A549 (cell line): ENCODE results near the gene BCAP29.

ENCODE experiments used
- EHMT2 ChIP-seq: fragments of 200-600 bp; sonication (generic); IDR thresholded peaks from 2 replicates; pipeline ENCODE4 v1.6.1; 2016; ENCODE audit warnings: antibody characterized with exemption, low read depth, mild to moderate bottlenecking, moderate library complexity
- EP300 ChIP-seq, 2 experiments: fragments of >200 bp; sonication (Bioruptor Twin); formaldehyde crosslinking; IDR thresholded peaks; 2 replicates in 1 of 2; 3 replicates in 1 of 2; pipeline ENCODE4 v1.6.1; 2016 to 2017
- ESRRA ChIP-seq: fragments of 150-350 bp; IDR thresholded peaks from 2 replicates; pipeline ENCODE4 v1.6.1; 2014; ENCODE audit warnings: mild to moderate bottlenecking, low read length, borderline replicate concordance
- HEYL ChIP-seq: fragments of 250-450 bp; sonication (Bioruptor Pico); IDR thresholded peaks from 2 replicates; pipeline ENCODE4 v1.8.0; 2021; ENCODE audit warnings: mild to moderate bottlenecking, moderate library complexity
- JUN ChIP-seq, 2 experiments: fragments of >200 bp; sonication (Bioruptor Twin); formaldehyde crosslinking; IDR thresholded peaks; 2 replicates in 1 of 2; 3 replicates in 1 of 2; pipeline ENCODE4 v1.6.1; 2016 to 2017
- MAFK ChIP-seq: fragments of 450-650 bp; IDR thresholded peaks from 2 replicates; pipeline ENCODE4 v1.6.1; 2014; ENCODE audit not compliant: partially characterized antibody
- NR3C1 ChIP-seq: fragments of >200 bp; sonication (Bioruptor Twin); formaldehyde crosslinking; IDR thresholded peaks from 3 replicates; pipeline ENCODE4 v1.6.1; 2017
- POLR2A ChIP-seq: IDR thresholded peaks from 2 replicates; pipeline ENCODE4 v1.6.1; 2012; ENCODE audit warnings: mild to moderate bottlenecking, low read length
- RNF2 ChIP-seq: fragments of 200-600 bp; sonication (generic); IDR thresholded peaks from 2 replicates; pipeline ENCODE4 v1.6.1; 2016; ENCODE audit warnings: low read depth, mild to moderate bottlenecking, antibody characterized with exemption, moderate library complexity, borderline replicate concordance
- TF ChIP-seq, protein P1 (sequence below): fragments of >200 bp; sonication (Bioruptor Twin); formaldehyde crosslinking; IDR thresholded peaks from 3 replicates; pipeline ENCODE4 v1.5.1; 2016
- TF ChIP-seq, protein P2 (sequence below): fragments of 450-650 bp; IDR thresholded peaks from 2 replicates; pipeline ENCODE4 v1.6.1; 2014; ENCODE audit warnings: antibody characterized with exemption
- TF ChIP-seq, protein P3 (sequence below): fragments of 150-350 bp; IDR thresholded peaks from 2 replicates; pipeline ENCODE4 v1.6.1; 2014; ENCODE audit warnings: low read depth, mild to moderate bottlenecking, low read length
- TF ChIP-seq, protein P4 (sequence below): IDR thresholded peaks from 2 replicates; pipeline ENCODE4 v1.6.1; 2012

DNA sequence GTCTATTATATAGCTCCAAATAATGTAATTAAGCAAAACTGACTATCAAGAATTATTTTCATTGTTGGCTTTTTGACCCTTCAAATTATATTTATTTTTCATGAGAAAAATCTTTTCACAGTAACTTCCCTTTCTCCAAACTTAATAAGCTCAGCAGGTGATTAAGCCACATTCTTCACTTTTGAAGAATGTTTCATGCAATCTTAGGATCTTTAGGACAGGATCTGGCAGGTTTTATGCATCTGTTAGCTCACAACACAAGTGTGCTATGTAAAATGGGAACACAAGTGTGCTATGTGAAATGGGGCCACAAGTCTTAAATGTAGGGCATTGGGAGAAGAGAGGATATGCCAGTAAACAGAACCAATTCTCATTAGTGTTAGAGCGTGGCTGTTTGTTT, 26.3 kb downstream of the BCAP29 start:
- TF ChIP-seq, protein P1, sequence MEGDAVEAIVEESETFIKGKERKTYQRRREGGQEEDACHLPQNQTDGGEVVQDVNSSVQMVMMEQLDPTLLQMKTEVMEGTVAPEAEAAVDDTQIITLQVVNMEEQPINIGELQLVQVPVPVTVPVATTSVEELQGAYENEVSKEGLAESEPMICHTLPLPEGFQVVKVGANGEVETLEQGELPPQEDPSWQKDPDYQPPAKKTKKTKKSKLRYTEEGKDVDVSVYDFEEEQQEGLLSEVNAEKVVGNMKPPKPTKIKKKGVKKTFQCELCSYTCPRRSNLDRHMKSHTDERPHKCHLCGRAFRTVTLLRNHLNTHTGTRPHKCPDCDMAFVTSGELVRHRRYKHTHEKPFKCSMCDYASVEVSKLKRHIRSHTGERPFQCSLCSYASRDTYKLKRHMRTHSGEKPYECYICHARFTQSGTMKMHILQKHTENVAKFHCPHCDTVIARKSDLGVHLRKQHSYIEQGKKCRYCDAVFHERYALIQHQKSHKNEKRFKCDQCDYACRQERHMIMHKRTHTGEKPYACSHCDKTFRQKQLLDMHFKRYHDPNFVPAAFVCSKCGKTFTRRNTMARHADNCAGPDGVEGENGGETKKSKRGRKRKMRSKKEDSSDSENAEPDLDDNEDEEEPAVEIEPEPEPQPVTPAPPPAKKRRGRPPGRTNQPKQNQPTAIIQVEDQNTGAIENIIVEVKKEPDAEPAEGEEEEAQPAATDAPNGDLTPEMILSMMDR = no peak
- TF ChIP-seq EP300 (IDR thresholded peaks at IDR 0.05) (no peak), RNF2 (no peak), POLR2A (no peak), MAFK (no peak), HEYL (CRISPR knock-in tag) (no peak), EHMT2 (no peak), NR3C1 (no peak), JUN (IDR thresholded peaks at IDR 0.05) (no peak), ESRRA (no peak)
- TF ChIP-seq, protein P2, sequence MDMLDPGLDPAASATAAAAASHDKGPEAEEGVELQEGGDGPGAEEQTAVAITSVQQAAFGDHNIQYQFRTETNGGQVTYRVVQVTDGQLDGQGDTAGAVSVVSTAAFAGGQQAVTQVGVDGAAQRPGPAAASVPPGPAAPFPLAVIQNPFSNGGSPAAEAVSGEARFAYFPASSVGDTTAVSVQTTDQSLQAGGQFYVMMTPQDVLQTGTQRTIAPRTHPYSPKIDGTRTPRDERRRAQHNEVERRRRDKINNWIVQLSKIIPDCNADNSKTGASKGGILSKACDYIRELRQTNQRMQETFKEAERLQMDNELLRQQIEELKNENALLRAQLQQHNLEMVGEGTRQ = no peak
- TF ChIP-seq, protein P3, sequence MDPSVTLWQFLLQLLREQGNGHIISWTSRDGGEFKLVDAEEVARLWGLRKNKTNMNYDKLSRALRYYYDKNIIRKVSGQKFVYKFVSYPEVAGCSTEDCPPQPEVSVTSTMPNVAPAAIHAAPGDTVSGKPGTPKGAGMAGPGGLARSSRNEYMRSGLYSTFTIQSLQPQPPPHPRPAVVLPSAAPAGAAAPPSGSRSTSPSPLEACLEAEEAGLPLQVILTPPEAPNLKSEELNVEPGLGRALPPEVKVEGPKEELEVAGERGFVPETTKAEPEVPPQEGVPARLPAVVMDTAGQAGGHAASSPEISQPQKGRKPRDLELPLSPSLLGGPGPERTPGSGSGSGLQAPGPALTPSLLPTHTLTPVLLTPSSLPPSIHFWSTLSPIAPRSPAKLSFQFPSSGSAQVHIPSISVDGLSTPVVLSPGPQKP = no peak
- TF ChIP-seq, protein P4, sequence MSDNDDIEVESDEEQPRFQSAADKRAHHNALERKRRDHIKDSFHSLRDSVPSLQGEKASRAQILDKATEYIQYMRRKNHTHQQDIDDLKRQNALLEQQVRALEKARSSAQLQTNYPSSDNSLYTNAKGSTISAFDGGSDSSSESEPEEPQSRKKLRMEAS = no peak
